Muscle of arm (tissue), 12 donors: Measurements from ENCODE around the gene ACSS3. TPM values are rescaled to one million over a fixed set of nuclear protein-coding genes. Genes with fewer than 3 reads are reported as not detected.
A peak's percentile ranks its signal among the peaks of the same experiment; 100 is the strongest.

Experiments used
- DNase-seq: peaks from one replicate; pipeline ENCODE4 v3.0.0-alpha.2; 2013
- polyA plus RNA-seq, 12 donors: library from polyadenylated mRNA; unstranded; fragments of 120-200 nt; gene quantifications; one replicate each; pipeline ENCODE4 v1.2.1, GENCODE V29; 2013; ENCODE audit not compliant: insufficient read length in 12 of 12

The ACSS3 gene
- polyA plus RNA-seq, 12 donors, result 4.9 to 11.3 (median 8.6) TPM; not detected in 1

DNA sequence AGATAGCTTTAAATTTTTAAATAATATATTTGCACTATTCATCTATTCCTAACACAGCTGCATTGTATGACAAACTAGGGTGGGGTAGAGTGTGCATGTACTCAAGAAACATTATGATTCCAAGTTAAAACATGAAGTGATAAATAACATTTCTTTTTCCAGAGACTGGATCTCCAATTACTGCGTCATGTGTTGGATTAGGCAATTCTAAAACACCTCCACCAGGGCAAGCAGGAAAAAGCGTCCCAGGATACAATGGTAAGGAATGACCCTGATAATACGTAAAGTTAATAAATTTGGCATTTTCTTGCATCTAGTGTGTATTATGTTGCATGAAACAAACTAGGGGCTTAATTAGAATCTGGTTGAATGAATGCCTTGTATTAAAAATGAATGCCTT lies 138.9 kb downstream of the ACSS3 start:
- no peak for DNase-seq

DNA sequence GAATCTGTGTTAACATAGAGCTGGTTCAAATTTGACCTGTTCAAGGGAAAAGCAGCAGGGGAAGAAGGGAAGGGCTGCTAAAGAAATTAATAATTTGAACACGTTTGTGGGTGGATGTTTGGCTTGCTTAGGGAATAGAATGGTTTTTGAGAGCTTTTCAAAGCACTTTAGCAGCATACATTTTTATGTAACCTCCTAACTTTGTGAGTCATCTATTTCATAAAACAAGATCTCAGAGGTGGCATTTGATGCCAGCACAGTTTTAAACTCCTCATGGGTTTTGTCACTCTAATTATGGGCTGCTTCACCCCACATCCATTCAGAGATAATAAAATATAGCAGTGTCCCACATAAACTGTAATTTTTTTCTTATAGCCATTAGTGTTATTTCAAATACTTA lies 143.8 kb downstream of the ACSS3 start:
- DNase-seq, result no peak

DNA sequence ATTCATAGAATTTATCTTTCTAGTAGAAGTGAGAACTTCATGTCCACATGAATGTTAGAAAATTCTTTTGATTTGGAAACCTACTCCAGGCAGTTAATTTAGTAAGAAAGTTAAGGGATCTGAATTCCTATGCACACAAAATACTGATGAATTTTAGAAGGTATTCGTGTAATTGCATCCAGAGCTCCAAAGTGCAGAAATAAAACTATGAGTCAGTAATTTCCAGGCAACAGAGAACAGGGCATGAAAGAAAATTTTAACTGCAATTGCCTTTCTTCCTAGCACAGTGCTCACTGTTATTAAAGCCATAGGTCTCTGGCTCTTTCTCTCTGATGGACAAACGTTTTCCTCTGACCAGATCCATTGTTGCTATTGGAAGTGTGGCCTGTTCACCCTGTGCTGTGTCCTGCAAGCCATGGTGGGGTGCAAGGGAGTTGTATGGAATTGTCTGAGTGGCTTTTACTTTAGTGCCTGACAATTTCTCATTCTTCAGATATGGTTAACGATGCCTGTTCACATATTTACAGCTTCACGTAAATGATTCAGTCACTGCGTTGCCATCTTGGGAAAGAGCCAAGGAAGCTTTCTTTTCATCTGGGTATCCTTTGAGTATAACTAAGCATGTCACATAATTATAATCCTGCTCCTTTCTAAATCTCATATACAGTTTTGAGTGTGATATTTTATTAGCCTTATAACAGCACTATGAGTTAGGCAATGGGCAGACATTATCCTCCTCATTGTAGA lies 145.1 kb downstream of the ACSS3 start:
- no peak for DNase-seq

GRCh38 chr12:81224626-81225025 lies 146.7 kb downstream of the ACSS3 start:
- DNase-seq, result no peak

DNA sequence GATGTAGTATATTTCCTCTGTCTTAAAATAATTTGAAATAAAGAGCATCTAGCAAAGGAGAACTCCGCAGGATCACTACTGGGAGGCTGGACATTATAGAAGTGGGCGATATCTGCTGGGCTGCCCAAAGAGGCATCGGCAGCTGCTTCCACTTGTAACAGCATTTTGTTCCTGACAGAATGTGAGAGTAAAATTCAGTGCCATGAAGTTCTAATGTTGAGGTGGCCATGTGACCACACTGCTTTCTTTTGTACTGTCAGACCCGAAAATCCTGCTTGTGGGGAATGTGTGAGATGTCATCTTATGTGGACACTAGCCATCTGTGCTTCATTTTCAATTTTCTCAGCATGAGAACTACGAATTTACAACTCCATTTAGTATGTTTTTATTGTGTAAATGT lies 151.9 kb downstream of the ACSS3 start:
- DNase-seq, result no peak

DNA sequence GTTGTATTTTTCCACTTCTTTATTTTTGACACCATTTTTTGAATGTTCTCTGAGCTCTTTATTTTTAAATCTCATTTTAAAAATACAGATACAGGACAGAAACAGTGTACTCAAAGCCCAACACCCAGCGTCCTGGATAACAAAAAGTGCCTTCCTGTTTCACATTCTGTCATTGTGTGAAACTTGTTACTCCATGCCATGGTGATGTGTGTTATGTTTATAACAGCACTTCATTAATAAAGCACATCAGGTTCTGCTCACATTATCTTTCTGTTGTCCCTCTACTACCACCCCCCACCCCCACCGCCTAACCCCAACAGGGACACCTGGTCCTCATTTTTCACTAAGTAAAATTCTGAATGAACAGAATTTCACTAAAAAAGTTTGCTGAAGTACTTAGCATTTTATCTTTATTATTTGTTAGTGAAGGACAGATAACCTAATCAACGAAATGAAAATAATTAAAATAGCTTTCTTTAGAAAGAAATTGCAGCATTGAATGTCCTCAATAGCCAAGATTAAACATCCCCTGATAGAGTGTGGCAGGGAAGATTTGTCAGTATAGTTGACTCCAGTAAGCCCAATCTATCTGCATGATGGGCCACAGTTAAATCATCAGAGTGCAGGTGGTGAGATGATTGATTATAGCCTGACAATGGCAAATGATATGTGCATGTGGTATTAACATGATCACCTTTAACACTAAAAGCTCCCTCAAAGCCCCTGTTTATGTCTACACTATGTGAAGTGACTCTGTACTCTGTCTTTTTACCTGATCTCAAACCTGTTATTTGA lies 153.9 kb downstream of the ACSS3 start:
- no peak for DNase-seq

GRCh38 chr12:81245458-81245857 lies 167.6 kb downstream of the ACSS3 start:
- no peak for DNase-seq

DNA sequence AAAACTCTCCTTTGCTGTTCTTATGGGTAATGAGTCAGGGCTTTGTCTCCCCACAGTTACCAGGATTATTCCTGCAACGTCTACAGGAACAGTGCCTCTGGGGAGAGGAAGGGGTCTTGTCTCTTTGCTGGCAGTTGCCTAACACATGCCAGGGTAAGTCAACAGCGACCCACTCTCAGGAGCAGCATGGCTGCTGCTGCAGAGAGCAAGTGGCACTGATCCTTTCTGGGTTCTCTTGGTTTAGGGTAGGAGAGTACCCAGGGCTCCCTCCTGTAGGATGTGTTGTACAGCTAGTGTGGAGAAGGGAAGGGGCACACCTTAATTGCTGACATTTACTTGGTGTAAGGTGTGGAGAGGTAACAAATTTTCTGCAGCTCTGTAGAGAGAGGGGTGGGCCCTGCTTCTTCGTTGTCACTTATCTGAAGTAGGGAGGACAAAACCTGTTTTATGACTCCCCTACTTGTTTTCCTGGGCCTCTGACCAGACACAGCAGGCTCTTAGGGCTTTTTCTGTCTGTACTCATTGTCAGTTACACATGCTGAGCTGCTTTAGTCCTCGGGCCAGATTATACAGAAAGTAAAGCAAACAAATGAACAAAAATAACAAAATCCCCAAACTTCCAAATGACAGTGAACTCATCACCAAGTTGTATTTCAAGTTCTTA lies 168.2 kb downstream of the ACSS3 start:
- DNase-seq, result no peak

GRCh38 chr12:81249976-81250375 lies 172.1 kb downstream of the ACSS3 start:
- no peak for DNase-seq

- DNase-seq, result no peak
Measured at GRCh38 chr12:81252228-81252627, 174.3 kb downstream of the ACSS3 start.

DNA sequence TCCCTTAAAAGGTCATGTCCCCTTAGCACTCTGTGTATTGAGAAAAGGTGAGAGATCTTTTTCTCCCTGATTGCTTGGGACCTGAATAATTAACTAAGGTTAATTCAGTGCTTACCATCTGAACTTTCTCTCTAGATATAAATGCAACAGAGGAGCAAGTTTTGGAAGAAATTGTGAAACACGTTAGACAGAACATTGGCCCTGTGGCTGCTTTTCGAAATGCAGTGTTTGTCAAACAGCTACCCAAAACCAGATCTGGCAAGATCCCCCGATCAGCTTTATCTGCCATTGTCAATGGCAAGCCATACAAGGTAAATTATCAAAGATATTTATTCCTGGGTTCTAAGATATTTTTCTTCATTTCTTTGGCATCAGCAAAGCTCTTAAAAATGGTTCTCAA lies 175.5 kb downstream of the ACSS3 start:
- no peak for DNase-seq

GRCh38 chr12:81255456-81255855 lies 177.6 kb downstream of the ACSS3 start:
- no peak for DNase-seq

GRCh38 chr12:81255947-81256346 lies 178.1 kb downstream of the ACSS3 start:
- DNase-seq, result no peak

- peak; percentile 51 for DNase-seq
Measured at GRCh38 chr12:81257947-81258551, 180.2 kb downstream of the ACSS3 start.

GRCh38 chr12:81259360-81259759 lies 181.5 kb downstream of the ACSS3 start:
- DNase-seq, result no peak

DNA sequence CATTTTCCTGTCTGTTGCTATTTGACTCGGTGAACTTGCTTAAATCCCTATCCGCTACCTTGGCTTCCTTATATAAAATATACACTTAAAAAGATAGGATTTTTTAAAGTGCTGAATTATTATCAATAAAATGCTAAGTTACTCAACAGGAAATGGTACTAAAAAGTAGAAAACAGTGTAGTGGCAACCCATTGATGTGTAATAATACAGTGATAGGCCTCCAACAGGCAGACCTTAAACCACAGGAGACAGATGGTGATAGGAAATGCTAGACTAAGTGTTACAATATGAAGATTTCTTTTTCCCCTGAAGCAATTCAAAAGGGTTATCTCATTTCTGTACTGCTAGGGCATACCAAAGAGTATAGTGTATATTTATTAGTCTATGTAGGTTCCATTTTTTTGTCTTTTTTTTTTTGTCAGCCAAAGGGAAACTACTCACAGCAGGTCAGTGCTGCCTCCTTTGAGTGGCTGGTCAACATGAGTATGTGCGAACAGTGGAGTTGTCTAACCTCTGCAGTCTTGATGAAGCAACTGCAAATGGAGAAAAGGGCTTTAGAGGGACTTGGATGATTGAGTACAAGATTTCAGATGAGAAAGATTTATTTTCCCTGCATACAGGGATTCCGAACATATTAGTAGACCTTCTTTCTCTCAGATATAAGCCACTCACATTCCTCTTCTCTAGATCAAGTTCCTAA lies 183.8 kb downstream of the ACSS3 start:
- DNase-seq, result no peak

GRCh38 chr12:81263072-81263471 lies 185.2 kb downstream of the ACSS3 start:
- DNase-seq, result no peak

DNA sequence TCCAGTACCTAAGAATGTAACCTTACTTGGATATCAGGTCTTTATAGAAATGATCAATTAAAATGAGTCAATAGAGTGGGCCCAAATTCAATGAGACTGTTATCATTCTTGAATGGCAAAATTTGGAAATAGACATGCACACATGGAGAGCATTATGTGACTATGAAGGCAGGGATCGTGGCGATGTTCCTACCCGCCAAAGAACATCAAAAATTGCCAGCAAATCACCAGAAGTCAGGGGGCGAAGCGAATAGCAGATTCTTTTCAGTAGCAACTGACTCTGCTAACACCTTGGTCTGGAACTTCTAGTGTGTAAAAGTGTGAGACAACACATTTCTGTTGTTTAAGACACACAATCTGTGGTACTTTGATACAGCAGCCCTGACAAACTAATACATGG lies 192.5 kb downstream of the ACSS3 start:
- DNase-seq, result no peak

GRCh38 chr12:81274637-81275529 lies 197.0 kb downstream of the ACSS3 start:
- no peak for DNase-seq

GRCh38 chr12:81284137-81284536 lies 206.3 kb downstream of the ACSS3 start:
- DNase-seq, result no peak

DNA sequence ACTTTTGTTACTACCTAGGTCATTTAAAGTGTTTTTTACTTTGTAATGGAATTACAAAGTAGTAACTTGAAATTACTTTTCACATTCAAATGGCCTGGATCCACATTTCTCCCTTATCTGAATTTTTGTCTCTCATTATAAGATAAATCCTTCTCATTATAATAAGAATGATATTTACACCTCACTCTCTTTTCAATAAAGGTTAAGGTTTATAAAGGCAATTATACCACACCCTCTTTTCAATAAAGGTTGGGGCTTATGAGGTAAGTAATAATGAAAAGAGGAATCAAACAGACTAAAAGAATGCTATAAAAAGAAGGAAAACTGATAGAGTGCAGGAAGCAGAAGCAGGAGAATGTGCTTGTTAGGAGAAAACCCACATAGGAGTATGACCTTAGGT lies 210.8 kb downstream of the ACSS3 start:
- DNase-seq, result no peak
